AG09309 (cell line): ENCODE results near the gene ANO6.

Experiments used
- DNase-seq: peaks from one replicate; pipeline ENCODE4 v3.0.0-alpha.2; 2010; ENCODE audit warnings: low read depth
- H3K4me3 ChIP-seq: 2 replicates; pipeline ENCODE4 v1.5.1; 2011; ENCODE audit warnings: mild to moderate bottlenecking, low read depth, low read length, moderate library complexity; ENCODE audit not compliant: control insufficient read depth
- TF ChIP-seq, protein P1 (sequence below): IDR thresholded peaks from 2 replicates; pipeline ENCODE4 v1.5.1; 2011; ENCODE audit warnings: mild to moderate bottlenecking, low read depth, low read length, inconsistent platforms; ENCODE audit not compliant: insufficient read depth, control insufficient read depth; ENCODE audit errors: missing control alignments

ANO6 gene

DNA sequence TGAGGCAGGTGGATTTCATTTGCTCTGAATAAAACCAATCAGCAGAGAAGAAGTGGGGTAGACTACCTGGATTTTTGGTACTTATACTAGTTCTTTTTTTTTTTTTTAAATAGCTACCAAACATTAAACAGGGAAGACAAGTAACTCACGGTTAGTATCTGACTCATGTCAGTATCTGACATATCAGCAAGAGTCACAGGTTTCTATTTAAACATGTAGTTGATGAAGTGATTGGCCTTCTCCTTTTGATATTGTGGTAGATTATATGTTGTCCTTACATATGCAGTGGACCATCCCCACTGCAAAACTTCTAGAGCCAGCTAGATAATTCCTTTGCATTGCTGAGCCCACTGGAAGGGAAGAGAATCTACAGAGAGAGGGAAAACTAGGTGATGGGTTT is 208.0 kb downstream of the ANO6 start:
- no peak for DNase-seq
- no peak overlapping the region for H3K4me3 ChIP-seq
- TF ChIP-seq, protein P1, sequence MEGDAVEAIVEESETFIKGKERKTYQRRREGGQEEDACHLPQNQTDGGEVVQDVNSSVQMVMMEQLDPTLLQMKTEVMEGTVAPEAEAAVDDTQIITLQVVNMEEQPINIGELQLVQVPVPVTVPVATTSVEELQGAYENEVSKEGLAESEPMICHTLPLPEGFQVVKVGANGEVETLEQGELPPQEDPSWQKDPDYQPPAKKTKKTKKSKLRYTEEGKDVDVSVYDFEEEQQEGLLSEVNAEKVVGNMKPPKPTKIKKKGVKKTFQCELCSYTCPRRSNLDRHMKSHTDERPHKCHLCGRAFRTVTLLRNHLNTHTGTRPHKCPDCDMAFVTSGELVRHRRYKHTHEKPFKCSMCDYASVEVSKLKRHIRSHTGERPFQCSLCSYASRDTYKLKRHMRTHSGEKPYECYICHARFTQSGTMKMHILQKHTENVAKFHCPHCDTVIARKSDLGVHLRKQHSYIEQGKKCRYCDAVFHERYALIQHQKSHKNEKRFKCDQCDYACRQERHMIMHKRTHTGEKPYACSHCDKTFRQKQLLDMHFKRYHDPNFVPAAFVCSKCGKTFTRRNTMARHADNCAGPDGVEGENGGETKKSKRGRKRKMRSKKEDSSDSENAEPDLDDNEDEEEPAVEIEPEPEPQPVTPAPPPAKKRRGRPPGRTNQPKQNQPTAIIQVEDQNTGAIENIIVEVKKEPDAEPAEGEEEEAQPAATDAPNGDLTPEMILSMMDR, result no peak

DNA sequence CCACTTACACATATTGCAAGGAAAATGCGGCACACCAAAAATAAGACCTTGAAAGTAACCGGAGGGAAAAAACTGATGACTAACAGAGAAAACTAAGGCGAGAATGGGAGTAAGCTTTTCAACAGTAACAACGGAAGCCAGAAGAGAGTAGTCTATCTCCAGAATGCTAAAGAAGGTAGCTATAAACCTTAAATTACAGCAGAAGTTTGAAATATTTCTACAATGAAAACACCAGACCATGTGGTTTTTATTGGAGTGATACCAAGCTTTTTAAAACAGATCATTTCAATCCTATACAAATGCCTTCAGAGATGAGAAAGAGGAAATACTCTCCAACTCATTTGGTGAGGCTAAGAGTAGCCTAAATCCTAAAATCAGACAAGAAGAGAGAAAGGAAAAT is 209.5 kb downstream of the ANO6 start:
- DNase-seq, result peak; percentile 69
- TF ChIP-seq, protein P1, result no peak

DNA sequence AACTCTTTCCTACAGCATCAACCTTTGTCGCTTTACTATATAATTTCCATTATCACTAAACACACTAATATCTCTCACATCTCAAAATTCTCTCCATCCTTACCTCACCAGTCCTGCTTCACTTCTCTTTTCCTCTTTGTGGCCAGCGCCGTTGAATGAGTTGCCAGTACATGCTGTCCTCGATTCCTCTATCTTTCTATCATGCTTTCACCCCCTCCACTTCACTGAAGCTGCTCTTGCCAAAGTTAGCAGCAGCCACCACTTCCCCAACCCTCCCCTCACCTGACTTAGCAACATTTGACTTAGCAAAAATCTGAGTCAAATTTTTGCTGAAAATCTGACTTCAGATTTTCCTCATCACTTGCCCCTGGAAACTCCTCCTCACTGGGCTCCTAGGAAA is 210.4 kb downstream of the ANO6 start:
- no peak overlapping the region for H3K4me3 ChIP-seq
- no peak for DNase-seq
- TF ChIP-seq, protein P1, result no peak

More for the DNA sequence above, 209.5 kb downstream of the ANO6 start:
- no peak overlapping the region for H3K4me3 ChIP-seq

DNA sequence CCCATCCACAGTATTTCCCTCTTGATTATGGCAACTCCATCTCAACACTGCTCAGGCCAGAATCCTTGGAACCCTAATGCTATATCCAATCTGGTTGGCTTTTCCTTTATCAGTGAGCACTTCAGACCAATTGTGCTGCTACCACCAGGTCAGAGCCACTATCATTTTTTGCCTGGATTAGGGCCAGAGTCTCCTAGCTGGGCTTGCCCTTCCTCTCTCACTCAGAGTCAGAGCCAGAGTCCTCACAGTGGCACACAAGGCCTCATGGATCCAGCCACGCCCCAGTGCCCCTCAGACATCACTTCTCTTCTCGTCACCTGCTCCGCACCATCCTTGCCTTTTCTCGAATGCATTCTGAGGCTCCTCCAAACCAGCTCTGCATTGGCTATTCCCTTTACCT is 211.1 kb downstream of the ANO6 start:
- no peak for DNase-seq
- TF ChIP-seq, protein P1, result no peak
- no peak overlapping the region for H3K4me3 ChIP-seq

DNA sequence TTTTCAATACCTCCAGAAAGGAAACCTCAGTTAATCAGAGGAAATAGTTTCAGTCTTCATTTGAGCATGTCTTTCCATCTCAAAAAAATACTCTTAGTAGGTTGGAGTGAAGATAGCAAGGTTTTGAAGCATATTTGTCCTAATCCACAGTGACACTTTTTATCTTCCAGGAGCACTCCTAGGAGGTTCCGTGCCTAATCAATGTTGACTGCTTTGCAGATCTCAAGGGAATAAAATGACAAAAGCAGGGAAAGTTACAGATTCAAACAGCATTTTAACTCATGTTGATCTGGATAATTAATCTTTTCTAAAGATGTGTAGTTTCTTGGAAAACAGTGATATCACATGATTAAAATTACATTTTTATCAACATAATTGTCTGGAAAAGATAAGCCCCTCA is 213.9 kb downstream of the ANO6 start:
- DNase-seq, result no peak
- no peak overlapping the region for H3K4me3 ChIP-seq
- TF ChIP-seq, protein P1, result no peak

DNA sequence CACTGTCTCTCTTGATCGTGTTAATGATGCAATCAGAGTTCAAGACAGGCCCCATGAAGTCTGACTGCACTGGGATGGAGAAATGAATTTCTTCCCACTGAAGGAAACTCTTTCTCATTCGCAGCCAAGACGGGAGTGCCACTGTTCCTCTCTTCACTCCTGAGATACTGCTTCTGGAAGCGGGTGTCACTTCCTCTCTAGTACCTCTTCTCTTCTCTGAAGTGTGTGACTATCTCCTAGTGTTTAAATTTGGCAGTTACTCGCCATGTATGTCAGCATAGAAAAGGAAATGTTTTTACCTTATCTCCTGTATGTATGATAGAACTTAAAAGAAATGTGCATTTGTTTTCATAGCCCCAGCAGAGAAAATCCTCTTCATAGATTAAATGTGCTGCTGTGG is 215.2 kb downstream of the ANO6 start:
- TF ChIP-seq, protein P1, result no peak
- H3K4me3 ChIP-seq, result no peak overlapping the region

DNA sequence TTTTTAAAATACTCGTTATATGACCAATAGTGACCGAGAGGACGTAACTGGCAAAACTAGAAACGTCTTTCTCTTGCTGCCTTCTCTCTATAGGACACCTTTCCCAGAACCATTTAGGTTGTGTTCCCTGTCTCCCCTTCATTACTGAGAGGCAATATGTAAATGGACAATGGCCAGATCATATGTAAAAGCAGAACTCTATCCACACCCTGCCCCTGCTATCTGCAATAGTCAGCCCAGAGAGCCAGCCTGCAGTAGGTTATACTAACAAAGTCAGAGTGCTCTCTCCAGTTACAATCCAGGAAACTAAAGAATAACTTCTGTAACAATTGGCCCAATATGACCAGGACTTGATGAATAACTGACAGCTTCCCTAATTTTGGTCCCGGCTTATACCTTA is 216.8 kb downstream of the ANO6 start:
- H3K4me3 ChIP-seq, result no peak overlapping the region
- no peak for DNase-seq
- TF ChIP-seq, protein P1, result no peak

More for the DNA sequence above, 215.2 kb downstream of the ANO6 start:
- DNase-seq, result no peak
